Fibroblast of pulmonary artery (primary cell): ENCODE results near the gene TFCP2.

ENCODE experiments used
- DNase-seq: peaks from one replicate; pipeline ENCODE4 v3.0.0-alpha.2; 2010; ENCODE audit warnings: low read depth
- H3K4me3 ChIP-seq: replicated peaks from 2 replicates; pipeline ENCODE4 v1.5.1; 2011; ENCODE audit warnings: low read depth, mild to moderate bottlenecking, control low read depth, low read length, moderate library complexity
- TF ChIP-seq, protein P1 (sequence below): IDR thresholded peaks from 2 replicates; pipeline ENCODE4 v1.5.1; 2011; ENCODE audit warnings: mild to moderate bottlenecking, control low read depth, low read length, inconsistent platforms; ENCODE audit errors: missing control alignments

TFCP2 gene

DNA sequence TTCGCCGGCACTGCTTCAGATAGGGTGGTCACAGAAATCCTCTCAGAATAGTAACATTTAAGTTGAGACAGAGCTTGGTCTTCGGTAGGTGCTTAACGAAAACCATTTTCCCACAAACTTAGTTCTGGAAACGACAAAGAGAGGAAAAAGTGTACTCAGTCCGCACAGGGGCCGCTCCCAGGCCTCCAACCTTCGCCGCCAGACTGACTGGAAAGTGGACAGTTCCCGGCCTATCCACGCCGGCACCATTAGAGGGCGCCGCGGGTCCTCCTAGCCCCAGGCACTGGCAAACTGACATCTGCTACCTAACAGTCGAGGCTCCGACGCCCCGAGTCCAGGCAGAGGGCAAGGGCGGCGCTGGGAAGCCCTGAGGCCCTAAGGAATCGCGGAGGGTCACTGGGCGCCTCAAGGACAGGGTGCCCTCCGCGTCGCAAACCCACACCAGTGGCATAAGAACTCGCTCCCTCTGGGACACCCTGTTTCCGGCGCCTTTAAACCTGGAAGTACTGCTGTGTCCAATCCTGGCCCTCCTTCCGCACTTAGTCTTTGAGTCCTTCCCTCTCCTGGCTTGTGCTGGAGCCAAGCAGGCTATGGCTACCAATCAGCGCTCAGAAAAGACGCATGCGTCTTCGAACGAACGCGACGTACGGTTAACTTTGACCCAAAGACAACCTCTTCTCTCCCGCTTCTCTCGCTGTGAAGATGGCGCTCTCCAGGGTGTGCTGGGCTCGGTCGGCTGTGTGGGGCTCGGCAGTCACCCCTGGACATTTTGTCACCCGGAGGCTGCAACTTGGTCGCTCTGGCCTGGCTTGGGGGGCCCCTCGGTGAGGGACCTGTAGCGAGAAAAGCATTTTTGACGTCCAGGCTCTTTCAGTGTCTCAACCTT lies 125.0 kb downstream of the TFCP2 start, which contains the start of gene LETMD1:
LETMD1 (plus strand) TSS at position 673 of the 886 bp plus-strand sequence; CDS start at position 703, 30 bp downstream.
- peak; percentile 99 for DNase-seq
- TF ChIP-seq, protein P1, sequence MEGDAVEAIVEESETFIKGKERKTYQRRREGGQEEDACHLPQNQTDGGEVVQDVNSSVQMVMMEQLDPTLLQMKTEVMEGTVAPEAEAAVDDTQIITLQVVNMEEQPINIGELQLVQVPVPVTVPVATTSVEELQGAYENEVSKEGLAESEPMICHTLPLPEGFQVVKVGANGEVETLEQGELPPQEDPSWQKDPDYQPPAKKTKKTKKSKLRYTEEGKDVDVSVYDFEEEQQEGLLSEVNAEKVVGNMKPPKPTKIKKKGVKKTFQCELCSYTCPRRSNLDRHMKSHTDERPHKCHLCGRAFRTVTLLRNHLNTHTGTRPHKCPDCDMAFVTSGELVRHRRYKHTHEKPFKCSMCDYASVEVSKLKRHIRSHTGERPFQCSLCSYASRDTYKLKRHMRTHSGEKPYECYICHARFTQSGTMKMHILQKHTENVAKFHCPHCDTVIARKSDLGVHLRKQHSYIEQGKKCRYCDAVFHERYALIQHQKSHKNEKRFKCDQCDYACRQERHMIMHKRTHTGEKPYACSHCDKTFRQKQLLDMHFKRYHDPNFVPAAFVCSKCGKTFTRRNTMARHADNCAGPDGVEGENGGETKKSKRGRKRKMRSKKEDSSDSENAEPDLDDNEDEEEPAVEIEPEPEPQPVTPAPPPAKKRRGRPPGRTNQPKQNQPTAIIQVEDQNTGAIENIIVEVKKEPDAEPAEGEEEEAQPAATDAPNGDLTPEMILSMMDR, result peak; percentile 81
- peak within 1 kb of the TSS; percentile 93 for H3K4me3 ChIP-seq
